ENCODE data around the gene HOXD12.

DNA sequence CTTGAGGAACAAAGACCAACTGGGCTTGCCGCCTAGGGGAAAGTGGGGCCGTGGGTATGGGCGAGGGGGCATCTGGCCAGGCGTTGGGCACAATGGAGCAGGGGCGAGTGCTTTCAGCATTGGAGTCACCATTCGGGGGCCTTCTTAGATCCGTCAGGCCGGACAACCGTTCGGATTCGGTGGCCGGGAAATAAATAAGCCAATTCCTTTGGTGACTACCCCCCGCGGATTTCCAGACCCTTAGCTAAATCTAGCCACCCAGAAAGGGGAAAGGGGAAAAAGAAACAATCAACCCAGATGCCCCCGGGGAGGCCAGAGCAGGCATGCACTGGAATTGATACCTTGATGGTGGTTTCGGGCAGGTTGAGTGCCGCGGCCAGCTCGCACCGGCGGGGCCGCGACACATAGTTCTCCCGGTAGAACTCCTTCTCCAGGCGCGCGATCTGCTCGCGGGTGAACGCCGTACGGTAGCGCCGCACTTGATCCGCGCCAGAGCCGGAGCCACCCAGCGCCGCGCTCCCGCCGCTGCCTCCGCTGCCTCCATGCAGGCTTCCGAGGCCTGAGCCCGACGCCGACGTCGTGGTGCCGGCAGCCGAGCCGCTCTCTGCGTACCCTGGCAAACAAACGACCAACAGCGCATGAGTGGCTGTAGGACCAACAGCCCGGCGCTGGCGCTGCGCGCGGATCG lies 17.6 kb upstream of the HOXD12 start:
- TF ChIP-seq, protein P1, sequence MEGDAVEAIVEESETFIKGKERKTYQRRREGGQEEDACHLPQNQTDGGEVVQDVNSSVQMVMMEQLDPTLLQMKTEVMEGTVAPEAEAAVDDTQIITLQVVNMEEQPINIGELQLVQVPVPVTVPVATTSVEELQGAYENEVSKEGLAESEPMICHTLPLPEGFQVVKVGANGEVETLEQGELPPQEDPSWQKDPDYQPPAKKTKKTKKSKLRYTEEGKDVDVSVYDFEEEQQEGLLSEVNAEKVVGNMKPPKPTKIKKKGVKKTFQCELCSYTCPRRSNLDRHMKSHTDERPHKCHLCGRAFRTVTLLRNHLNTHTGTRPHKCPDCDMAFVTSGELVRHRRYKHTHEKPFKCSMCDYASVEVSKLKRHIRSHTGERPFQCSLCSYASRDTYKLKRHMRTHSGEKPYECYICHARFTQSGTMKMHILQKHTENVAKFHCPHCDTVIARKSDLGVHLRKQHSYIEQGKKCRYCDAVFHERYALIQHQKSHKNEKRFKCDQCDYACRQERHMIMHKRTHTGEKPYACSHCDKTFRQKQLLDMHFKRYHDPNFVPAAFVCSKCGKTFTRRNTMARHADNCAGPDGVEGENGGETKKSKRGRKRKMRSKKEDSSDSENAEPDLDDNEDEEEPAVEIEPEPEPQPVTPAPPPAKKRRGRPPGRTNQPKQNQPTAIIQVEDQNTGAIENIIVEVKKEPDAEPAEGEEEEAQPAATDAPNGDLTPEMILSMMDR (IDR thresholded peaks at IDR 0.05; ENCODE audit: low read length) = no peak
- TF ChIP-seq EZH2 (optimal IDR thresholded peaks at IDR 0.05; ENCODE audit: low read depth, low read length) = no peak

Data from MM.1S (cell line).